Neuronal stem cell (in vitro differentiated cells): ENCODE measurements around the gene PDS5B.

Source experiments
- DNase-seq: peaks from one replicate; pipeline ENCODE4 v3.0.0-alpha.2; 2013; ENCODE audit warnings: low spot score
- H2AFZ ChIP-seq: one replicate; pipeline ENCODE4 v1.6.1; 2013; ENCODE audit warnings: mild to moderate bottlenecking, low read length, inconsistent platforms
- H2AK5ac ChIP-seq: 2 replicates; pipeline ENCODE4 v1.6.1; 2013; ENCODE audit warnings: low read depth, mild to moderate bottlenecking, inconsistent platforms, low read length, moderate library complexity, mixed read lengths
- H2BK120ac ChIP-seq: 2 replicates; pipeline ENCODE4 v1.6.1; 2013; ENCODE audit warnings: low read depth, mild to moderate bottlenecking, inconsistent platforms, low read length, moderate library complexity, mixed read lengths
- H2BK12ac ChIP-seq: one replicate; pipeline ENCODE4 v1.6.1; 2013; ENCODE audit warnings: low read length, inconsistent platforms
- H2BK15ac ChIP-seq: 2 replicates; pipeline ENCODE4 v1.6.1; 2013; ENCODE audit warnings: mild to moderate bottlenecking, low read length, inconsistent platforms, mixed read lengths
- H2BK5ac ChIP-seq: one replicate; pipeline ENCODE4 v1.6.1; 2013; ENCODE audit warnings: inconsistent platforms, mild to moderate bottlenecking, low read length, moderate library complexity
- H3K14ac ChIP-seq: one replicate; pipeline ENCODE4 v1.6.1; 2013; ENCODE audit warnings: low read length, inconsistent platforms
- H3K18ac ChIP-seq: 2 replicates; pipeline ENCODE4 v1.6.1; 2013; ENCODE audit warnings: low read length, inconsistent platforms
- H3K23ac ChIP-seq: 2 replicates; pipeline ENCODE4 v1.6.1; 2013; ENCODE audit warnings: low read depth, mild to moderate bottlenecking, mixed read lengths, low read length, inconsistent platforms; ENCODE audit not compliant: poor library complexity
- H3K27ac ChIP-seq: replicated peaks from 3 replicates; pipeline ENCODE4 v1.5.1; 2013; ENCODE audit warnings: low read length, inconsistent platforms
- H3K27me3 ChIP-seq, 3 experiments: 2 replicates each; pipeline ENCODE4 v1.6.1; 2013; ENCODE audit warnings: low read length in 3 of 3, mild to moderate bottlenecking in 2 of 3, inconsistent platforms in 1 of 3, low read depth in 1 of 3, mixed read lengths in 1 of 3, moderate library complexity in 1 of 3; ENCODE audit not compliant: control insufficient read depth in 3 of 3, insufficient read depth in 3 of 3
- H3K36me3 ChIP-seq, 2 donors: replicated peaks in 1 of 2; 2 replicates each; pipeline ENCODE4 v1.6.1; 2013; ENCODE audit warnings: low read length in 2 of 2; ENCODE audit not compliant: control insufficient read depth in 2 of 2, insufficient read depth in 2 of 2
- H3K4ac ChIP-seq: 2 replicates; pipeline ENCODE4 v1.6.1; 2013; ENCODE audit warnings: inconsistent platforms, mild to moderate bottlenecking, low read length, moderate library complexity
- H3K4me1 ChIP-seq, 2 donors: 1 replicate in 1 of 2; 2 replicates in 1 of 2; pipeline ENCODE4 v1.6.1; 2013; ENCODE audit warnings: low read length in 2 of 2, low read depth in 1 of 2; ENCODE audit not compliant: control insufficient read depth in 2 of 2, insufficient read depth in 1 of 2
- H3K4me2 ChIP-seq: one replicate; pipeline ENCODE4 v1.6.1; 2013; ENCODE audit warnings: mild to moderate bottlenecking, low read length, inconsistent platforms; ENCODE audit not compliant: insufficient read depth, poor library complexity, severe bottlenecking
- H3K4me3 ChIP-seq, 2 donors: 2 replicates each; pipeline ENCODE4 v1.5.1; 2013; ENCODE audit warnings: low read length in 2 of 2, mild to moderate bottlenecking in 2 of 2, inconsistent platforms in 1 of 2, moderate library complexity in 1 of 2
- H3K79me1 ChIP-seq: one replicate; pipeline ENCODE4 v1.6.1; 2013; ENCODE audit warnings: low read depth, mild to moderate bottlenecking, inconsistent platforms, low read length, moderate library complexity
- H3K9ac ChIP-seq: one replicate; pipeline ENCODE4 v1.6.1; 2013; ENCODE audit warnings: mild to moderate bottlenecking, low read depth, low read length, inconsistent platforms; ENCODE audit not compliant: poor library complexity
- H3K9me3 ChIP-seq, 2 donors: replicated peaks in 1 of 2; 2 replicates each; pipeline versions ENCODE3 to v1.6.1; 2013; ENCODE audit warnings: low read length in 2 of 2, mild to moderate bottlenecking in 2 of 2, inconsistent platforms in 1 of 2, low read depth in 1 of 2, mixed read lengths in 1 of 2, moderate library complexity in 1 of 2; ENCODE audit not compliant: control insufficient read depth in 2 of 2, insufficient read depth in 1 of 2
- H4K8ac ChIP-seq: one replicate; pipeline ENCODE4 v1.6.1; 2013; ENCODE audit warnings: low read depth, mild to moderate bottlenecking, inconsistent platforms, low read length, moderate library complexity
- H4K91ac ChIP-seq: one replicate; pipeline ENCODE4 v1.6.1; 2013; ENCODE audit warnings: low read length, low read depth, mild to moderate bottlenecking, inconsistent platforms; ENCODE audit not compliant: poor library complexity
- WGBS, 2 donors: extraction: QIAGEN DNeasy Blood & Tissue Kit; methylation state at CpG; one replicate each; pipeline ENCODE4 v1.1.7; 2013; ENCODE audit warnings: missing lambda C conversion rate in 2 of 2, mixed read lengths in 1 of 2; ENCODE audit not compliant: insufficient read length in 2 of 2, insufficient replicate concordance in 1 of 2; ENCODE audit errors: extremely low coverage in 2 of 2; 5-methylcytosine and 5-hydroxymethylcytosine counted together

Gene PDS5B

GRCh38 chr13:32538621-32539246 is 47.5 kb upstream of the PDS5B start, which contains the start of gene N4BP2L2:
TSS of gene N4BP2L2 (minus strand) at chr13:32538795. CDS start at chr13:32537027, 1,768 bp downstream.
- WGBS, 2 donors: no CpG with 5 or more reads among the region's 32 CpGs

GRCh38 chr13:32542221-32542620 is 44.0 kb upstream of the PDS5B start:
- no peak overlapping the region for H3K4me2 ChIP-seq
- no peaks in the 10 kb centered on the region for H3K27me3 ChIP-seq
- no CpG with 5 or more reads among the region's 2 CpGs for WGBS, 2 donors
- no peak overlapping the region for H2BK120ac ChIP-seq
- no peak overlapping the region for H3K9ac ChIP-seq
- no peak overlapping the region for H3K27ac ChIP-seq
- no peak overlapping the region for H2BK12ac ChIP-seq
- H3K23ac ChIP-seq: no peak overlapping the region
- no peak overlapping the region for H3K14ac ChIP-seq
- no peak overlapping the region for H4K91ac ChIP-seq
- no peak overlapping the region for H4K8ac ChIP-seq
- no peak overlapping the region for H2AFZ ChIP-seq
- no peaks in the 10 kb centered on the region for H3K4me1 ChIP-seq
- H2BK5ac ChIP-seq: no peak overlapping the region
- H2BK15ac ChIP-seq: no peak overlapping the region
- no peak overlapping the region for H3K4me3 ChIP-seq
- H3K79me1 ChIP-seq: peaks cover 2% of the 10 kb centered on the region
- no peak overlapping the region for H3K18ac ChIP-seq
- peaks cover 0 to 2% of the 10 kb centered on the region in 2 donors for H3K9me3 ChIP-seq
- H2AK5ac ChIP-seq: no peak overlapping the region
- no peak overlapping the region for H3K4ac ChIP-seq
- DNase-seq: no peak
- H3K36me3 ChIP-seq: no peaks in the 10 kb centered on the region

More at GRCh38 chr13:32538621-32539246, 47.5 kb upstream of the PDS5B start, which contains the start of gene N4BP2L2:
- Histone ChIP-seq H4K91ac (peak within 1 kb of the TSS; percentile 26), H3K23ac (no peak within 1 kb of the TSS), H3K4me2 (peak within 1 kb of the TSS; percentile 69), H2BK12ac (no peak within 1 kb of the TSS), H2AK5ac (peak within 1 kb of the TSS; percentile 5), H3K36me3 (peaks cover 5 to 32% of the 10 kb centered on the region in 2 donors), H2BK5ac (no peak within 1 kb of the TSS), H3K4ac (no peak within 1 kb of the TSS), H3K14ac (no peak within 1 kb of the TSS), H3K79me1 (peaks cover 2% of the 10 kb centered on the region), H2BK15ac (no peak within 1 kb of the TSS), H2BK120ac (no peak within 1 kb of the TSS), H3K27ac (peak within 1 kb of the TSS; percentile 84), H4K8ac (no peak within 1 kb of the TSS), H3K9ac (peak within 1 kb of the TSS; percentile 85), H3K4me3 (peak within 1 kb of the TSS; percentile 68 to 88), H3K9me3 (peaks cover 0 to 21% of the 10 kb centered on the region in 2 donors), H3K18ac (peak within 1 kb of the TSS; percentile 72), H3K4me1 (no peaks in the 10 kb centered on the region), H2AFZ (peak within 1 kb of the TSS; percentile 75), H3K27me3 (no peaks in the 10 kb centered on the region)
- peak; percentile 89 for DNase-seq

- no peaks in the 10 kb centered on the region for H3K36me3 ChIP-seq
- H2BK15ac ChIP-seq: no peak overlapping the region
- H3K14ac ChIP-seq: no peak overlapping the region
- no peak overlapping the region for H3K27ac ChIP-seq
- no peaks in the 10 kb centered on the region for H3K4me1 ChIP-seq
- H4K8ac ChIP-seq: no peak overlapping the region
- H2BK120ac ChIP-seq: no peak overlapping the region
- H3K27me3 ChIP-seq: no peaks in the 10 kb centered on the region
- DNase-seq: no peak
- no peaks in the 10 kb centered on the region for H3K9me3 ChIP-seq
- no peak overlapping the region for H3K23ac ChIP-seq
- no peak overlapping the region for H3K4me2 ChIP-seq
- no peak overlapping the region for H4K91ac ChIP-seq
- H2AK5ac ChIP-seq: no peak overlapping the region
- H2AFZ ChIP-seq: no peak overlapping the region
- H2BK12ac ChIP-seq: no peak overlapping the region
- no peak overlapping the region for H3K18ac ChIP-seq
- H3K79me1 ChIP-seq: no peaks in the 10 kb centered on the region
- no peak overlapping the region for H3K4ac ChIP-seq
- no peak overlapping the region for H3K4me3 ChIP-seq
- WGBS, 2 donors: no CpG with 5 or more reads among the region's 2 CpGs
- H2BK5ac ChIP-seq: no peak overlapping the region
- no peak overlapping the region for H3K9ac ChIP-seq
Observed at GRCh38 chr13:32545083-32545482, 41.2 kb upstream of the PDS5B start.

DNA sequence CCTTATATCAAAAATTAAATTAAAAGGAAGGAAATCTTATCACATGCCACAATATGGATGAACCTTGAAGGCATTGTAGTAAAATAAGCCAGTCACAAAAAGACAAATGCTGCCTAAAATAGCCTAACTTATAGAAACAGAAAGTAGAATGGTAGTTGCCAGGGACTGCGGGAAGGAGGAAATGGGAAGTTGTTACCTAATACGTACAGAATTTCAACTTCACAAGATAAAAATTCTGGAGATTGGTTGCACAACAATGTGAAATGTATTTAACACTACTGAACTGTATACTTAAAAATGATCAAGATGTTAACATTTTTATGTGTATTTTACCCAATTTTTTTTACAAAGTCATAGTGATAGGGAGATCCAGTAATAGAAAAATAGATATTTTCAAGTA is 37.4 kb upstream of the PDS5B start:
- Histone ChIP-seq H3K9ac (no peak overlapping the region), H3K9me3 (no peaks in the 10 kb centered on the region), H3K27ac (no peak overlapping the region), H2BK15ac (no peak overlapping the region), H2AFZ (no peak overlapping the region), H3K36me3 (no peaks in the 10 kb centered on the region), H3K23ac (no peak overlapping the region), H2BK12ac (no peak overlapping the region), H2BK5ac (no peak overlapping the region), H3K18ac (no peak overlapping the region), H2AK5ac (no peak overlapping the region), H3K4me2 (no peak overlapping the region), H4K91ac (no peak overlapping the region), H4K8ac (no peak overlapping the region), H3K14ac (no peak overlapping the region), H3K4ac (no peak overlapping the region), H2BK120ac (no peak overlapping the region), H3K4me3 (no peak overlapping the region), H3K4me1 (no peaks in the 10 kb centered on the region), H3K27me3 (no peaks in the 10 kb centered on the region), H3K79me1 (no peaks in the 10 kb centered on the region)
- WGBS, 2 donors: no CpG with 5 or more reads among the region's 2 CpGs
- DNase-seq: no peak
